Panc1 (cell line): ENCODE measurements around the gene STEAP2.

ENCODE experiments used
- REST ChIP-seq, 2 experiments: IDR thresholded peaks; 2 replicates each; pipeline ENCODE4 v1.6.1; 2011 to 2012; ENCODE audit warnings: low read depth in 2 of 2, control low read depth in 1 of 2, low read length in 1 of 2, mild to moderate bottlenecking in 1 of 2, moderate library complexity in 1 of 2; ENCODE audit not compliant: insufficient read depth in 1 of 2
- TF ChIP-seq, protein P1 (sequence below): fragments of 450-650 bp; IDR thresholded peaks from 2 replicates; pipeline ENCODE4 v1.5.1; 2017; ENCODE audit warnings: mild to moderate bottlenecking

DNA sequence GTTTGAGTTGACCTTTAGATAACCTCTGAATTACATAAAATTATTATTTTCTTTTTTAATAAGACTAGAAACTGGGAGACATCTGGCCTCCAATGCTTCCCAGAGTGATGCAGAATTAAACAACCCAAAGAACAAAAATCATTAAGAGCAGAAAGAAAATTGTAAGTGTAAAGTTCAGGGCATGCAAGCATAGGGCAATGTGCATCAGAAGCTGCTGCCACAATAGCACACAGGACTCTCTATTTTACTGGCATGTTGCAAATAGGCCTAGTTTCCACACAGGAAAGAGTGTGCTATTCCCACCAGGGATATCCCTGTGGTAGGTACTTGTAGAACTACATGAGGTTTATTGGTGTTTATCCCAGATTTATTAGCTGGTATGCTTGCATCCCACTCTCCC, 20.5 kb upstream of the STEAP2 start:
- TF ChIP-seq, protein P1, sequence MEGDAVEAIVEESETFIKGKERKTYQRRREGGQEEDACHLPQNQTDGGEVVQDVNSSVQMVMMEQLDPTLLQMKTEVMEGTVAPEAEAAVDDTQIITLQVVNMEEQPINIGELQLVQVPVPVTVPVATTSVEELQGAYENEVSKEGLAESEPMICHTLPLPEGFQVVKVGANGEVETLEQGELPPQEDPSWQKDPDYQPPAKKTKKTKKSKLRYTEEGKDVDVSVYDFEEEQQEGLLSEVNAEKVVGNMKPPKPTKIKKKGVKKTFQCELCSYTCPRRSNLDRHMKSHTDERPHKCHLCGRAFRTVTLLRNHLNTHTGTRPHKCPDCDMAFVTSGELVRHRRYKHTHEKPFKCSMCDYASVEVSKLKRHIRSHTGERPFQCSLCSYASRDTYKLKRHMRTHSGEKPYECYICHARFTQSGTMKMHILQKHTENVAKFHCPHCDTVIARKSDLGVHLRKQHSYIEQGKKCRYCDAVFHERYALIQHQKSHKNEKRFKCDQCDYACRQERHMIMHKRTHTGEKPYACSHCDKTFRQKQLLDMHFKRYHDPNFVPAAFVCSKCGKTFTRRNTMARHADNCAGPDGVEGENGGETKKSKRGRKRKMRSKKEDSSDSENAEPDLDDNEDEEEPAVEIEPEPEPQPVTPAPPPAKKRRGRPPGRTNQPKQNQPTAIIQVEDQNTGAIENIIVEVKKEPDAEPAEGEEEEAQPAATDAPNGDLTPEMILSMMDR, result no peak
- TF ChIP-seq REST (IDR thresholded peaks at IDR 0.05; ENCODE audit: insufficient read depth in 1 of 2, low read depth in 2 of 2, low read length in 1 of 2), result no peak
